ENCODE measurements around the gene GLO1.

DNA sequence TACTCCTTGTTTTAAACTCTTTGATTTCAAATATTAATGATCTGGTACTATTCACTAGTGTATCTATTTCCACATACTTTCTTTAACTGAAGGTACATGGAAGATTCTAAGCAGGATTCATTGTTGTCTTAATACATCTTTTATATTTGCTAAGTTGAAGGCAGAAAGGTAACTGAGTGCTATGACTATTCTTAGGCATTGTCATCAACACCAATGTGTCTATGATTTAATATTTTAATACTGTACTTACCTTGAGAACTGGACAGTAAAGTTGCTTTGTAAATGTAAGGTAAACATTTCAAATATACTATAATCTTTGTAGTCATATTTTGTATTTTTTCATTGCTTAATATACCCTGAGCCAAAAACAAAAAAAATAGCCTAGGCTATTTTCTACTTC is 54.3 kb downstream of the GLO1 start:
- TF ChIP-seq, protein P1, sequence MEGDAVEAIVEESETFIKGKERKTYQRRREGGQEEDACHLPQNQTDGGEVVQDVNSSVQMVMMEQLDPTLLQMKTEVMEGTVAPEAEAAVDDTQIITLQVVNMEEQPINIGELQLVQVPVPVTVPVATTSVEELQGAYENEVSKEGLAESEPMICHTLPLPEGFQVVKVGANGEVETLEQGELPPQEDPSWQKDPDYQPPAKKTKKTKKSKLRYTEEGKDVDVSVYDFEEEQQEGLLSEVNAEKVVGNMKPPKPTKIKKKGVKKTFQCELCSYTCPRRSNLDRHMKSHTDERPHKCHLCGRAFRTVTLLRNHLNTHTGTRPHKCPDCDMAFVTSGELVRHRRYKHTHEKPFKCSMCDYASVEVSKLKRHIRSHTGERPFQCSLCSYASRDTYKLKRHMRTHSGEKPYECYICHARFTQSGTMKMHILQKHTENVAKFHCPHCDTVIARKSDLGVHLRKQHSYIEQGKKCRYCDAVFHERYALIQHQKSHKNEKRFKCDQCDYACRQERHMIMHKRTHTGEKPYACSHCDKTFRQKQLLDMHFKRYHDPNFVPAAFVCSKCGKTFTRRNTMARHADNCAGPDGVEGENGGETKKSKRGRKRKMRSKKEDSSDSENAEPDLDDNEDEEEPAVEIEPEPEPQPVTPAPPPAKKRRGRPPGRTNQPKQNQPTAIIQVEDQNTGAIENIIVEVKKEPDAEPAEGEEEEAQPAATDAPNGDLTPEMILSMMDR (IDR thresholded peaks at IDR 0.05; ENCODE audit: borderline replicate concordance, extremely low read depth, low read length, poor library complexity, severe bottlenecking) = no peak
- TF ChIP-seq EZH2 (IDR thresholded peaks at IDR 0.05; ENCODE audit: borderline replicate concordance, low read depth, low read length, severe bottlenecking) = no peak
